ENCODE data around the gene TEK.

The TEK gene

DNA sequence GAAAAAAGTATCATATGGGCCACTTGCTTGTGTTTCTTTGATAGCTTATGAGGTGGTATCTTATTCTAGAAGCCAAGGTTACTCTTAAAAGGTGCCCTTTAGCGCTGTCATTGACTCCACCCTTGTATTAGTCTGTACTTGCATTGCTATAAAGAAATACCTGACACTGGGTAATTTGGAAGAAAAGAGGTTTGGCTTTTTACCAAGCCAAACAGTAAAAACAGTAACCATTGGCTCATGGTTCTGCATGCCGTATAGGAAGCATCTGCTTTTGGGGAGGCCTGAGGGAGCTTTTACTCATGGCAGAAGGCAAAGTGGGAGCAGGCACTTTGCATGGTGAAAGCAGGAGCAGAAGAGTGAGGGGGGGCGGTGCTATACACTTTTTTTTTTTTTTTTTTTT lies 87.4 kb downstream of the TEK start:
- TF ChIP-seq NFIC (IDR thresholded peaks at IDR 0.05), result no peak
- no peak for TF ChIP-seq FOXM1 (IDR thresholded peaks at IDR 0.05; ENCODE audit: borderline replicate concordance, low read depth)
- no peak for TF ChIP-seq EGR1 (IDR thresholded peaks at IDR 0.05)
- no peak for TF ChIP-seq TEAD4 (IDR thresholded peaks at IDR 0.05)
- TF ChIP-seq, protein P1, sequence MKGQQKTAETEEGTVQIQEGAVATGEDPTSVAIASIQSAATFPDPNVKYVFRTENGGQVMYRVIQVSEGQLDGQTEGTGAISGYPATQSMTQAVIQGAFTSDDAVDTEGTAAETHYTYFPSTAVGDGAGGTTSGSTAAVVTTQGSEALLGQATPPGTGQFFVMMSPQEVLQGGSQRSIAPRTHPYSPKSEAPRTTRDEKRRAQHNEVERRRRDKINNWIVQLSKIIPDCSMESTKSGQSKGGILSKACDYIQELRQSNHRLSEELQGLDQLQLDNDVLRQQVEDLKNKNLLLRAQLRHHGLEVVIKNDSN (IDR thresholded peaks at IDR 0.05), result no peak
- no peak for TF ChIP-seq MAX (IDR thresholded peaks at IDR 0.05)

GRCh38 chr9:27198190-27198589 lies 89.2 kb downstream of the TEK start:
- TF ChIP-seq TCF12 (IDR thresholded peaks at IDR 0.05; ENCODE audit: low read depth), result no peak
- TF ChIP-seq RAD21 (IDR thresholded peaks at IDR 0.05; ENCODE audit: low read depth), result peak; percentile 40

GRCh38 chr9:27202056-27202455 lies 93.0 kb downstream of the TEK start:
- TF ChIP-seq EGR1 (IDR thresholded peaks at IDR 0.05) (no peak), NFIC (IDR thresholded peaks at IDR 0.05) (no peak), YY1 (IDR thresholded peaks at IDR 0.05; ENCODE audit: low read depth) (no peak), ZBTB7A (IDR thresholded peaks at IDR 0.05; ENCODE audit: low read depth) (no peak), CREB1 (IDR thresholded peaks at IDR 0.05; ENCODE audit: low read depth) (no peak), RAD21 (IDR thresholded peaks at IDR 0.05; ENCODE audit: low read depth) (no peak), MAX (IDR thresholded peaks at IDR 0.05) (no peak), TAF1 (IDR thresholded peaks at IDR 0.05; ENCODE audit: low read depth) (no peak), CEBPB (IDR thresholded peaks at IDR 0.05) (no peak), FOXM1 (IDR thresholded peaks at IDR 0.05; ENCODE audit: borderline replicate concordance, low read depth) (no peak), EP300 (IDR thresholded peaks at IDR 0.05; ENCODE audit: borderline replicate concordance) (no peak), TEAD4 (IDR thresholded peaks at IDR 0.05) (no peak), TCF12 (IDR thresholded peaks at IDR 0.05; ENCODE audit: low read depth) (no peak)
- TF ChIP-seq, protein P1 (IDR thresholded peaks at IDR 0.05), result no peak
- TF ChIP-seq, protein P2, sequence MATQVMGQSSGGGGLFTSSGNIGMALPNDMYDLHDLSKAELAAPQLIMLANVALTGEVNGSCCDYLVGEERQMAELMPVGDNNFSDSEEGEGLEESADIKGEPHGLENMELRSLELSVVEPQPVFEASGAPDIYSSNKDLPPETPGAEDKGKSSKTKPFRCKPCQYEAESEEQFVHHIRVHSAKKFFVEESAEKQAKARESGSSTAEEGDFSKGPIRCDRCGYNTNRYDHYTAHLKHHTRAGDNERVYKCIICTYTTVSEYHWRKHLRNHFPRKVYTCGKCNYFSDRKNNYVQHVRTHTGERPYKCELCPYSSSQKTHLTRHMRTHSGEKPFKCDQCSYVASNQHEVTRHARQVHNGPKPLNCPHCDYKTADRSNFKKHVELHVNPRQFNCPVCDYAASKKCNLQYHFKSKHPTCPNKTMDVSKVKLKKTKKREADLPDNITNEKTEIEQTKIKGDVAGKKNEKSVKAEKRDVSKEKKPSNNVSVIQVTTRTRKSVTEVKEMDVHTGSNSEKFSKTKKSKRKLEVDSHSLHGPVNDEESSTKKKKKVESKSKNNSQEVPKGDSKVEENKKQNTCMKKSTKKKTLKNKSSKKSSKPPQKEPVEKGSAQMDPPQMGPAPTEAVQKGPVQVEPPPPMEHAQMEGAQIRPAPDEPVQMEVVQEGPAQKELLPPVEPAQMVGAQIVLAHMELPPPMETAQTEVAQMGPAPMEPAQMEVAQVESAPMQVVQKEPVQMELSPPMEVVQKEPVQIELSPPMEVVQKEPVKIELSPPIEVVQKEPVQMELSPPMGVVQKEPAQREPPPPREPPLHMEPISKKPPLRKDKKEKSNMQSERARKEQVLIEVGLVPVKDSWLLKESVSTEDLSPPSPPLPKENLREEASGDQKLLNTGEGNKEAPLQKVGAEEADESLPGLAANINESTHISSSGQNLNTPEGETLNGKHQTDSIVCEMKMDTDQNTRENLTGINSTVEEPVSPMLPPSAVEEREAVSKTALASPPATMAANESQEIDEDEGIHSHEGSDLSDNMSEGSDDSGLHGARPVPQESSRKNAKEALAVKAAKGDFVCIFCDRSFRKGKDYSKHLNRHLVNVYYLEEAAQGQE (IDR thresholded peaks at IDR 0.05; ENCODE audit: low read depth), result no peak

DNA sequence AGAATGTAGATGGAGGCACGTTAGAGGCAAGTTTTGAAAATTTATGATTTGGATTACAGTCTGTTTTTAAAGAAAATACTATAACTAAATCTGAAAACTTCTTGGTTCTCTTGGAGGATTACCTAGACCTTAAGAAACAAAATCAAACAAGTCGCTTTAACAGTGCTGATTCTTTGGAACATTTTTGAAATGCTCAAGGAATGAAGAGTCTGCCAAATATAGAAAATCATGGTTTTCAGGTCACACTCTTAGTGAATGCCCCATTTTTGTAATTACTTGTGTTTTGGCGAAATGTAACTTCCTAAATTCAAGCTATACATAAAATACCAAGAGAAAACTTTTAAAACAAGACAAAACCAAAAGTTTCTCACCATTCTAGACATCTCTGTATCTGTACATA lies 94.8 kb downstream of the TEK start:
- TF ChIP-seq, protein P1 (IDR thresholded peaks at IDR 0.05), result no peak
- TF ChIP-seq, protein P2 (IDR thresholded peaks at IDR 0.05; ENCODE audit: low read depth), result no peak

DNA sequence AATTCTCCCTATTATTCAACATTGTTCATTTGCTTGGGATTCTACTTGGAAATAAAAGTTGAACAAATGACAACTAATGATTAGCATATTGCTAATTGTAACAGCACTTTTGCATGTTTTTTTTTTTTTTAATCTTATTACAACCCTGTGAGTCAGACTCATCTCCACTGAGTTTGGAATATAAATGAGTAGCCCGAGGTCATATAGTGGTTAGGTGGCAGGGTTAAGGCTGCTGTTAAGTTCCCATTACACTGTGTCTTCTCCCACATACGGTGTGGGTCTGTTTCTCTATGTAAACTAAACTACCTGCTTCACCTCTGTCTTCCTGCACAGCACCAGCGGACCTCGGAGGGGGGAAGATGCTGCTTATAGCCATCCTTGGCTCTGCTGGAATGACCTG lies 95.6 kb downstream of the TEK start:
- no peak for TF ChIP-seq FOXM1 (IDR thresholded peaks at IDR 0.05; ENCODE audit: borderline replicate concordance, low read depth)
- no peak for TF ChIP-seq NFIC (IDR thresholded peaks at IDR 0.05)
- no peak for TF ChIP-seq CREB1 (IDR thresholded peaks at IDR 0.05; ENCODE audit: low read depth)
- TF ChIP-seq, protein P1 (IDR thresholded peaks at IDR 0.05), result no peak
- no peak for TF ChIP-seq CEBPB (IDR thresholded peaks at IDR 0.05)
- no peak for TF ChIP-seq TEAD4 (IDR thresholded peaks at IDR 0.05)
- TF ChIP-seq YY1 (IDR thresholded peaks at IDR 0.05; ENCODE audit: low read depth), result no peak
- no peak for TF ChIP-seq RAD21 (IDR thresholded peaks at IDR 0.05; ENCODE audit: low read depth)
- TF ChIP-seq TCF12 (IDR thresholded peaks at IDR 0.05; ENCODE audit: low read depth), result no peak
- TF ChIP-seq EGR1 (IDR thresholded peaks at IDR 0.05), result no peak
- no peak for TF ChIP-seq TAF1 (IDR thresholded peaks at IDR 0.05; ENCODE audit: low read depth)
- TF ChIP-seq MAX (IDR thresholded peaks at IDR 0.05), result no peak
- TF ChIP-seq, protein P2 (IDR thresholded peaks at IDR 0.05; ENCODE audit: low read depth), result no peak
- TF ChIP-seq ZBTB7A (IDR thresholded peaks at IDR 0.05; ENCODE audit: low read depth), result no peak

Data from Ishikawa (cell line).